Hepatic stellate cell (primary cell): ENCODE measurements around the gene SLC25A5.

Experiments
- DNase-seq: peaks from one replicate; pipeline ENCODE4 v3.0.0; 2011; ENCODE audit warnings: low spot score

Gene SLC25A5

GRCh38 chrX:119505945-119506344, 37.7 kb downstream of the SLC25A5 start:
- no peak for DNase-seq

GRCh38 chrX:119507206-119507605, 39.0 kb downstream of the SLC25A5 start:
- no peak for DNase-seq

GRCh38 chrX:119512146-119512800, 44.0 kb downstream of the SLC25A5 start:
- peak; percentile 71 for DNase-seq

GRCh38 chrX:119516157-119516702, 48.0 kb downstream of the SLC25A5 start:
- peak; percentile 64 for DNase-seq

- no peak for DNase-seq
Measured at GRCh38 chrX:119518371-119518770, 50.1 kb downstream of the SLC25A5 start.
